Stimulated activated CD8-positive, alpha-beta memory T cell treated with anti-CD3 and anti-CD28 coated beads, Interleukin-2, amount 100 ng/mL, for 1 hour (primary cell): ENCODE results near the gene KRTAP19-1.
"Not testable (repeated sequence)": the region's sequence is repeated elsewhere in the genome, so short reads cannot be mapped to it uniquely, and the experiment has no call there.

Source experiments
- DNase-seq, 2 donors: peaks; one replicate each; pipeline ENCODE4 v3.0.0-alpha.2; 2020; ENCODE audit warnings: low read depth in 2 of 2

KRTAP19-1 gene

GRCh38 chr21:30480145-30480544 is at the start of gene KRTAP19-1:
Gene KRTAP19-1 (minus strand): TSS chr21:30480367. CDS start chr21:30480317, 50 bp downstream.
- DNase-seq = no peak

- no peak for DNase-seq
These were observed 38.7 kb upstream of the KRTAP19-1 start for GRCh38 chr21:30518876-30519275.

GRCh38 chr21:30515681-30516080 is 35.5 kb upstream of the KRTAP19-1 start:
- DNase-seq = no peak

- DNase-seq = not testable (repeated sequence)
These were observed 25.5 kb upstream of the KRTAP19-1 start for GRCh38 chr21:30505621-30506205.

GRCh38 chr21:30502041-30502440 is 21.9 kb upstream of the KRTAP19-1 start, which contains the start of gene KRTAP19-5:
Gene KRTAP19-5 (minus strand): TSS chr21:30502141. CDS start chr21:30502090, 51 bp downstream.
- DNase-seq = no peak

GRCh38 chr21:30497065-30497464 is 16.9 kb upstream of the KRTAP19-1 start, which contains the start of gene KRTAP19-4:
Gene KRTAP19-4 (minus strand): TSS chr21:30497165. CDS start chr21:30497110, 55 bp downstream.
- no peak for DNase-seq

GRCh38 chr21:30491963-30492428 is 11.8 kb upstream of the KRTAP19-1 start, which contains the start of gene KRTAP19-3:
Gene KRTAP19-3 (minus strand): TSS chr21:30492013. CDS start chr21:30491957, 56 bp downstream.
- DNase-seq = no peak

- no peak for DNase-seq
These were observed 7.2 kb upstream of the KRTAP19-1 start, which contains the start of gene KRTAP19-2 for GRCh38 chr21:30487336-30487735. Gene KRTAP19-2 (minus strand): TSS chr21:30487436. CDS start chr21:30487348, 88 bp downstream.

- no peak for DNase-seq
These were observed 6.0 kb upstream of the KRTAP19-1 start for GRCh38 chr21:30486180-30486579.

GRCh38 chr21:30482130-30482529 is 2.0 kb upstream of the KRTAP19-1 start:
- DNase-seq = no peak

GRCh38 chr21:30479259-30479658 is 908 bp downstream of the KRTAP19-1 start:
- no peak for DNase-seq

- no peak for DNase-seq
These were observed 2.2 kb downstream of the KRTAP19-1 start for GRCh38 chr21:30478004-30478403.

- DNase-seq = no peak
These were observed 11.1 kb downstream of the KRTAP19-1 start for GRCh38 chr21:30468900-30469714.

GRCh38 chr21:30463713-30464112 is 16.5 kb downstream of the KRTAP19-1 start:
- DNase-seq = no peak

GRCh38 chr21:30448514-30448913 is 31.7 kb downstream of the KRTAP19-1 start:
- no peak for DNase-seq

GRCh38 chr21:30447056-30447455 is 33.1 kb downstream of the KRTAP19-1 start:
- DNase-seq = no peak

- no peak for DNase-seq
These were observed 36.0 kb downstream of the KRTAP19-1 start for GRCh38 chr21:30444204-30444603.

GRCh38 chr21:30443226-30443625 is 36.9 kb downstream of the KRTAP19-1 start:
- no peak for DNase-seq

GRCh38 chr21:30439975-30440374 is 40.2 kb downstream of the KRTAP19-1 start, which contains the start of gene KRTAP15-1:
Gene KRTAP15-1 (plus strand): TSS chr21:30440275. CDS start chr21:30440328, 53 bp downstream.
- DNase-seq = no peak

GRCh38 chr21:30437010-30437565 is 43.1 kb downstream of the KRTAP19-1 start:
- no peak for DNase-seq

GRCh38 chr21:30434033-30434631 is 46.0 kb downstream of the KRTAP19-1 start:
- DNase-seq = no peak
